Testis (tissue), 3 donors: ENCODE measurements around the gene DONSON. TPM values are rescaled to one million over a fixed set of nuclear protein-coding genes. Genes with fewer than 3 reads are reported as not detected.

Experiments used
- DNase-seq: peaks from one replicate; pipeline ENCODE4 v3.0.0-alpha.2; 2019
- H3K27ac ChIP-seq, 2 donors: fragments of 200-600 bp; sonication (generic); one replicate each; pipeline ENCODE4 v1.5.1; 2019
- H3K27me3 ChIP-seq: fragments of 200-600 bp; sonication (generic); one replicate; pipeline ENCODE4 v1.5.1; 2019
- H3K36me3 ChIP-seq: fragments of 200-600 bp; sonication (generic); one replicate; pipeline ENCODE4 v1.5.1; 2017; ENCODE audit warnings: low read depth; ENCODE audit errors: missing control alignments
- H3K4me1 ChIP-seq: fragments of 200-600 bp; sonication (generic); one replicate; pipeline ENCODE4 v1.5.1; 2019
- H3K4me3 ChIP-seq, 2 donors: fragments of 200-600 bp; sonication (generic); one replicate each; pipeline ENCODE4 v1.5.1; 2017 to 2019
- H3K9me3 ChIP-seq: fragments of 200-600 bp; sonication (generic); one replicate; pipeline ENCODE4 v1.5.1; 2017
- CTCF ChIP-seq, 3 experiments: fragments of 450-650 bp in 2 of 3; fragments of 200-600 bp in 1 of 3; sonication (generic) in 1 of 3; IDR thresholded peaks; one replicate each; pipeline ENCODE4 v1.5.1; 2016 to 2019; ENCODE audit warnings: antibody characterized with exemption in 3 of 3, mild to moderate bottlenecking in 2 of 3, moderate library complexity in 1 of 3
- POLR2A ChIP-seq: fragments of 450-650 bp; IDR thresholded peaks from one replicate; pipeline ENCODE4 v1.6.1; 2017; ENCODE audit warnings: antibody characterized with exemption, mild to moderate bottlenecking, moderate library complexity
- WGBS, 2 donors: methylation state at CpG; one replicate each; pipeline ENCODE4 v1.1.5; 2018; 5-methylcytosine and 5-hydroxymethylcytosine counted together
- intact Hi-C: fragments of 100-400 bp; cut with DNase I; formaldehyde crosslinking; loops from one replicate; pipeline ENCODE4 v1.15.1; 2023; ENCODE audit warnings: low total_unique reads
- polyA plus RNA-seq: library from polyadenylated mRNA; stranded (reverse); fragments of 350-450 nt; fragmentation: Illumina TruSeq; extraction: RNeasy Lipid Tissue Mini Kit (QIAGEN cat#74804); gene quantifications from one replicate; pipeline ENCODE4 v1.2.3, GENCODE V29; 2014; ENCODE audit warnings: low read depth, low replicate concordance; ENCODE audit not compliant: insufficient read depth
- total RNA-seq, 2 donors: library from RNA; depleted of rRNA; stranded (reverse); fragments of >200 nt; gene quantifications; one replicate each; pipeline ENCODE4 v1.2.3, GENCODE V29; 2016

DONSON gene
- total and polyA plus RNA-seq, 3 donors from 2014 or later: 34.4 to 66.1 (median 46.9) TPM

DNA sequence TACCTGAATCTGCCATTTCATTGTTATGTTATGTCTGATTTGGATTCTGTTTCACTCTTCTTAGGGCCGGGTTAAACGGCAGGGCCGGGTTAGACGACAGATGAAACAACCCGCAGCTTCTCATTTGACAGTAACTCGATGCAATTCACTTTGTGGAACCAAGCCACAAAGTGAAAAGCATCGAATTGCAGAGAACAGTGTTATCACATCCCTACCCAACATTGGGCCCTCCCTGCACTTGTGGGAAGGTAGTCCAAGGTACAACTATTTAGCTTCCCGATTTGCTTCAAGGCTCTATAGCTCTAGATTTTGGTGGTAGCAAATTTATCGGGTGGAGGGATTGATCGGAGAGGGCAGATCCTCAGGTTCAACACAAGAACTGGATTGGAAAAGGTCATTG is 28.7 kb downstream of the DONSON start:
- DNase-seq: no peak
- H3K36me3 ChIP-seq: no peaks in the 10 kb centered on the region
- TF ChIP-seq POLR2A: no peak
- TF ChIP-seq CTCF (IDR thresholded peaks at IDR 0.05): no peak
- no peaks in the 10 kb centered on the region for H3K27me3 ChIP-seq
- peaks cover 3% of the 10 kb centered on the region for H3K4me1 ChIP-seq
- intact Hi-C loops: no loop called here
- H3K27ac ChIP-seq: no peak overlapping the region
- H3K9me3 ChIP-seq: no peaks in the 10 kb centered on the region
- no peak overlapping the region for H3K4me3 ChIP-seq
- 93 to 94% methylated on average over 10 of the region's 10 CpGs for WGBS, 2 donors

- intact Hi-C loops: no loop called here
- Histone ChIP-seq H3K27ac (no peak overlapping the region), H3K27me3 (no peaks in the 10 kb centered on the region), H3K36me3 (no peaks in the 10 kb centered on the region), H3K9me3 (no peaks in the 10 kb centered on the region), H3K4me1 (peaks cover 3% of the 10 kb centered on the region), H3K4me3 (no peak overlapping the region)
- TF ChIP-seq CTCF (IDR thresholded peaks at IDR 0.05) (no peak), POLR2A (no peak)
- no peak for DNase-seq
- WGBS, 2 donors: 89 to 93% methylated on average over 4 of the region's 4 CpGs
Observed at GRCh38 chr21:33558777-33559421, 29.6 kb downstream of the DONSON start.

GRCh38 chr21:33557447-33557846 is 31.0 kb downstream of the DONSON start:
- H3K36me3 ChIP-seq: no peaks in the 10 kb centered on the region
- intact Hi-C loops: no loop called here
- WGBS, 2 donors: 95 to 96% methylated on average over 19 of the region's 19 CpGs

DNA sequence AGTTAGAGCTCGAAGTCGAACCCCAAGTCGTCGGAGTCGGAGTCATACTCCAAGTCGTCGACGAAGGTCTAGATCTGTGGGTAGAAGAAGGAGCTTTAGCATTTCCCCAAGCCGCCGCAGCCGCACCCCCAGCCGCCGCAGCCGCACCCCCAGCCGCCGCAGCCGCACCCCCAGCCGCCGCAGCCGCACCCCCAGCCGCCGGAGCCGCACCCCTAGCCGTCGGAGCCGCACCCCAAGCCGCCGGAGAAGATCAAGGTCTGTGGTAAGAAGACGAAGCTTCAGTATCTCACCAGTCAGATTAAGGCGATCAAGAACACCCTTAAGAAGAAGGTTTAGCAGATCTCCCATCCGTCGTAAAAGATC is 33.5 kb downstream of the DONSON start:
- Histone ChIP-seq H3K36me3 (peaks cover 9% of the 10 kb centered on the region), H3K27ac (no peak overlapping the region), H3K4me1 (peaks cover 3% of the 10 kb centered on the region), H3K4me3 (no peak overlapping the region), H3K9me3 (no peaks in the 10 kb centered on the region), H3K27me3 (no peaks in the 10 kb centered on the region)
- no peak for DNase-seq
- WGBS, 2 donors: 95 to 96% methylated on average over 32 of the region's 32 CpGs
- intact Hi-C loops: no loop called here
- TF ChIP-seq POLR2A (no peak), CTCF (IDR thresholded peaks at IDR 0.05) (no peak)

More at GRCh38 chr21:33557447-33557846, 31.0 kb downstream of the DONSON start:
- no peak for DNase-seq
- peaks cover 3% of the 10 kb centered on the region for H3K4me1 ChIP-seq
- no peak overlapping the region for H3K27ac ChIP-seq
- TF ChIP-seq CTCF (IDR thresholded peaks at IDR 0.05) (no peak), POLR2A (no peak)
- H3K27me3 ChIP-seq: no peaks in the 10 kb centered on the region
- no peak overlapping the region for H3K4me3 ChIP-seq
- H3K9me3 ChIP-seq: no peaks in the 10 kb centered on the region
